Stomach (tissue), 9 donors: Measurements from ENCODE around the gene ANTXR1. TPM values are rescaled to one million over a fixed set of nuclear protein-coding genes. Genes with fewer than 3 reads are reported as not detected.

Experiments used
- DNase-seq, 2 donors: peaks; one replicate each; pipeline versions ENCODE4 v3.0.0 to v3.0.0-alpha.2; 2013 to 2019
- H3K27ac ChIP-seq, 5 donors: fragments of 200-600 bp in 4 of 5; sonication (generic) in 4 of 5; one replicate each; pipeline ENCODE4 v1.5.1; 2013 to 2019; ENCODE audit warnings: mild to moderate bottlenecking in 1 of 5, moderate library complexity in 1 of 5
- H3K27me3 ChIP-seq, 3 donors: fragments of 200-600 bp; sonication (generic); one replicate each; pipeline ENCODE4 v1.5.1; 2017 to 2019; ENCODE audit warnings: mixed run types in 1 of 3
- H3K36me3 ChIP-seq, 4 donors: fragments of 200-600 bp; sonication (generic); 1 replicate in 3 of 4; 2 replicates in 1 of 4; pipeline ENCODE4 v1.5.1; 2016 to 2019
- H3K4me1 ChIP-seq, 4 donors: fragments of 200-600 bp; sonication (generic); one replicate each; pipeline ENCODE4 v1.5.1; 2016 to 2019
- H3K4me3 ChIP-seq, 4 donors: fragments of 200-600 bp; sonication (generic) in 3 of 4; one replicate each; pipeline ENCODE4 v1.5.1; 2016 to 2019; ENCODE audit warnings: mild to moderate bottlenecking in 1 of 4
- H3K9me3 ChIP-seq, 4 donors: fragments of 200-600 bp; sonication (generic); one replicate each; pipeline ENCODE4 v1.5.1; 2016 to 2019
- CTCF ChIP-seq, 7 experiments: fragments of 450-650 bp in 4 of 7; fragments of 200-600 bp in 3 of 7; sonication (generic) in 3 of 7; IDR thresholded peaks; one replicate each; pipeline ENCODE4 v1.5.1; 2016 to 2019; ENCODE audit warnings: antibody characterized with exemption in 7 of 7, control low read depth in 2 of 7, mild to moderate bottlenecking in 1 of 7
- EP300 ChIP-seq: sonication (generic); formaldehyde crosslinking; IDR thresholded peaks from one replicate; pipeline ENCODE4 v1.6.1; 2017; ENCODE audit warnings: antibody characterized with exemption
- POLR2A ChIP-seq, 4 donors: fragments of 450-650 bp; IDR thresholded peaks; one replicate each; pipeline ENCODE4 v1.6.1; 2016; ENCODE audit warnings: antibody characterized with exemption in 4 of 4, control low read depth in 2 of 4, mild to moderate bottlenecking in 1 of 4, moderate library complexity in 1 of 4
- POLR2AphosphoS5 ChIP-seq, 3 donors: sonication (generic); formaldehyde crosslinking; IDR thresholded peaks; one replicate each; pipeline ENCODE4 v1.6.1; 2016; ENCODE audit warnings: antibody characterized with exemption in 3 of 3
- WGBS, 5 donors: extraction: QIAGEN DNeasy Blood & Tissue Kit in 3 of 5; methylation state at CpG; one replicate each; pipeline versions ENCODE4 v1.1.5 to v1.1.7; 2013 to 2018; 5-methylcytosine and 5-hydroxymethylcytosine counted together
- intact Hi-C: fragments of 100-400 bp; cut with DNase I; formaldehyde crosslinking; loops from one replicate; pipeline ENCODE4 v1.15.1; 2023; ENCODE audit warnings: low total_unique reads
- polyA plus RNA-seq, 3 donors: library from polyadenylated mRNA; stranded (reverse); fragments of 200-250 nt; gene quantifications; one replicate each; pipeline ENCODE4 v1.2.3, GENCODE V29; 2013
- total RNA-seq, 5 donors: library from RNA; depleted of rRNA; stranded (reverse); fragments of >200 nt; gene quantifications; one replicate each; pipeline versions ENCODE4 v1.1.0 to v1.2.3, GENCODE V29; 2014 to 2016
- donor health status: healthy with polysubstance abuse.
- donor health status: Bipolar disorder and iron deficiency.
- donor health status: healthy.

ANTXR1 gene
- total and polyA plus RNA-seq, 8 donors: 5.8 to 32.5 (median 13.7) TPM

- 71 to 90% (median 84%) methylated on average over 4 of the region's 4 CpGs for WGBS, 5 donors
- intact Hi-C loops: no loop called here
- no peak for DNase-seq
- Histone ChIP-seq H3K9me3 (no peaks in the 10 kb centered on the region), H3K4me1 (peaks cover 6 to 18% (median 10%) of the 10 kb centered on the region in 4 donors), H3K27ac (no peak overlapping the region), H3K27me3 (no peaks in the 10 kb centered on the region), H3K4me3 (no peak overlapping the region), H3K36me3 (no peaks in the 10 kb centered on the region)
- TF ChIP-seq EP300 (no peak), POLR2A (IDR thresholded peaks at IDR 0.05) (no peak), CTCF (IDR thresholded peaks at IDR 0.05) (no peak), POLR2AphosphoS5 (IDR thresholded peaks at IDR 0.05) (no peak)
Measured at GRCh38 chr2:69217333-69218080, 204.5 kb downstream of the ANTXR1 start.

GRCh38 chr2:69221512-69221911 lies 208.5 kb downstream of the ANTXR1 start:
- Histone ChIP-seq H3K27me3 (no peaks in the 10 kb centered on the region), H3K27ac (peak overlapping the region in 1 of 5 donors; percentile 15), H3K4me1 (peaks cover 0 to 28% (median 8%) of the 10 kb centered on the region in 4 donors), H3K9me3 (no peaks in the 10 kb centered on the region), H3K4me3 (no peak overlapping the region), H3K36me3 (no peaks in the 10 kb centered on the region)
- TF ChIP-seq POLR2A (IDR thresholded peaks at IDR 0.05) (no peak), EP300 (no peak), CTCF (IDR thresholded peaks at IDR 0.05) (no peak), POLR2AphosphoS5 (IDR thresholded peaks at IDR 0.05) (no peak)
- intact Hi-C loops: no loop called here
- DNase-seq: no peak

GRCh38 chr2:69221960-69222751 lies 209.2 kb downstream of the ANTXR1 start:
- 80 to 92% (median 84%) methylated on average over 6 of the region's 6 CpGs for WGBS, 5 donors
- Histone ChIP-seq H3K27me3 (no peaks in the 10 kb centered on the region), H3K27ac (peak overlapping the region in 1 of 5 donors; percentile 15), H3K4me1 (peaks cover 0 to 24% (median 8%) of the 10 kb centered on the region in 4 donors), H3K4me3 (no peak overlapping the region), H3K36me3 (no peaks in the 10 kb centered on the region), H3K9me3 (no peaks in the 10 kb centered on the region)
- intact Hi-C loops: no loop called here
- no peak for DNase-seq
- no peak for TF ChIP-seq POLR2A (IDR thresholded peaks at IDR 0.05)
- TF ChIP-seq POLR2AphosphoS5 (IDR thresholded peaks at IDR 0.05): no peak
- TF ChIP-seq EP300: no peak
- no peak for TF ChIP-seq CTCF (IDR thresholded peaks at IDR 0.05)

- intact Hi-C loops: no loop called here
- Histone ChIP-seq H3K27ac (peak overlapping the region in 1 of 5 donors; percentile 15), H3K36me3 (no peaks in the 10 kb centered on the region), H3K9me3 (no peaks in the 10 kb centered on the region), H3K4me1 (peaks cover 0 to 24% (median 8%) of the 10 kb centered on the region in 4 donors), H3K27me3 (no peaks in the 10 kb centered on the region), H3K4me3 (no peak overlapping the region)
- peak in 1 of 2 donors; percentile 70 for DNase-seq
- TF ChIP-seq POLR2A (IDR thresholded peaks at IDR 0.05) (no peak), CTCF (IDR thresholded peaks at IDR 0.05) (no peak), EP300 (no peak), POLR2AphosphoS5 (IDR thresholded peaks at IDR 0.05) (no peak)
- 64 to 76% (median 71%) methylated on average over 3 of the region's 3 CpGs for WGBS, 5 donors
Measured at GRCh38 chr2:69222953-69223658, 210.1 kb downstream of the ANTXR1 start.
